Keratinocyte (primary cell): ENCODE data around the gene APOB. TPM values are rescaled to one million over a fixed set of nuclear protein-coding genes. Genes with fewer than 3 reads are reported as not detected.

Experiments used
- DNase-seq: peaks from one replicate; pipeline ENCODE4 v3.0.0-alpha.2; 2011; ENCODE audit warnings: low read depth, missing footprints, low spot score
- FAIRE-seq: peaks from 2 replicates; lab custom pipeline; 2011; peaks lifted over from hg19 to GRCh38; lab: Jason Lieb, UNC
- H2AFZ ChIP-seq: 2 replicates; pipeline ENCODE4 v1.6.0; 2012; ENCODE audit warnings: low read length, control low read depth, inconsistent platforms; ENCODE audit not compliant: control insufficient read depth
- H3K27ac ChIP-seq: 2 replicates; pipeline ENCODE4 v1.5.1; 2011; ENCODE audit warnings: low read length; ENCODE audit not compliant: control insufficient read depth, insufficient read depth
- H3K27me3 ChIP-seq: 3 replicates; pipeline ENCODE4 v1.6.0; 2011; ENCODE audit warnings: low read length; ENCODE audit not compliant: control insufficient read depth, insufficient read depth; ENCODE audit errors: extremely low read depth
- H3K36me3 ChIP-seq, 2 experiments: 2 replicates in 1 of 2; 3 replicates in 1 of 2; pipeline ENCODE4 v1.5.1; 2011; ENCODE audit warnings: low read length in 2 of 2, mild to moderate bottlenecking in 1 of 2; ENCODE audit not compliant: control insufficient read depth in 2 of 2, insufficient read depth in 2 of 2; ENCODE audit errors: extremely low read depth in 1 of 2
- H3K4me1 ChIP-seq: 3 replicates; pipeline ENCODE4 v1.5.1; 2011; ENCODE audit warnings: low read length; ENCODE audit not compliant: control insufficient read depth, insufficient read depth; ENCODE audit errors: extremely low read depth
- H3K4me2 ChIP-seq: 3 replicates; pipeline ENCODE4 v1.6.0; 2011; ENCODE audit warnings: low read depth, low read length; ENCODE audit not compliant: control insufficient read depth, insufficient read depth; ENCODE audit errors: extremely low read depth
- H3K4me3 ChIP-seq, 3 experiments: fragments of 200-600 bp in 1 of 3; sonication (generic) in 1 of 3; 2 replicates in 2 of 3; 3 replicates in 1 of 3; pipeline ENCODE4 v1.5.1; 2011 to 2016; ENCODE audit warnings: low read length in 3 of 3, mild to moderate bottlenecking in 3 of 3, control low read depth in 2 of 3, inconsistent platforms in 1 of 3, low read depth in 1 of 3, mixed read lengths in 1 of 3, mixed run types in 1 of 3, moderate library complexity in 1 of 3; ENCODE audit not compliant: control insufficient read depth in 2 of 3, insufficient read depth in 2 of 3; ENCODE audit errors: extremely low read depth in 1 of 3
- H3K79me2 ChIP-seq: 2 replicates; pipeline ENCODE4 v1.6.0; 2012; ENCODE audit warnings: low read length; ENCODE audit not compliant: control insufficient read depth, insufficient read depth
- H3K9ac ChIP-seq: 3 replicates; pipeline ENCODE4 v1.6.0; 2011; ENCODE audit warnings: low read length; ENCODE audit not compliant: control insufficient read depth, insufficient read depth; ENCODE audit errors: extremely low read depth
- H3K9me1 ChIP-seq: 3 replicates; pipeline ENCODE4 v1.6.0; 2011; ENCODE audit warnings: low read length; ENCODE audit not compliant: control insufficient read depth, insufficient read depth; ENCODE audit errors: extremely low read depth
- H3K9me3 ChIP-seq: 2 replicates; pipeline ENCODE4 v1.5.1; 2012; ENCODE audit warnings: low read depth, low read length; ENCODE audit not compliant: control insufficient read depth
- H4K20me1 ChIP-seq: 3 replicates; pipeline ENCODE4 v1.6.0; 2011; ENCODE audit warnings: low read length; ENCODE audit not compliant: control insufficient read depth, insufficient read depth; ENCODE audit errors: extremely low read depth
- EZH2 ChIP-seq: IDR thresholded peaks from one replicate; pipeline ENCODE4 v1.6.1; 2012; ENCODE audit warnings: inconsistent platforms, mild to moderate bottlenecking, low read length, moderate library complexity
- dilution Hi-C: fragments of 300-500 bp; cut with MboI; formaldehyde crosslinking; loops from one replicate; pipeline ENCODE4 v1.7.0; 2020; ENCODE audit warnings: low sequenced_read_pairs; ENCODE audit not compliant: extremely low pct_ligation_motif_present
- polyA plus RNA-seq, 5 experiments: library from polyadenylated mRNA; depleted of rRNA in 3 of 5; stranded (reverse) in 3 of 5; stranded (forward) in 1 of 5; unstranded in 1 of 5; fragments of >200 nt; gene quantifications; 1 replicate in 1 of 5; 2 replicates in 3 of 5; 3 replicates in 1 of 5; pipeline versions ENCODE4 v1.2.1 to v1.2.3, GENCODE V29; 2011 to 2012; ENCODE audit warnings: missing spikeins in 2 of 5, low read depth in 1 of 5, low replicate concordance in 1 of 5
- TF ChIP-seq, protein P1 (sequence below), 3 experiments: IDR thresholded peaks in 1 of 3; conservative IDR thresholded peaks in 1 of 3; optimal IDR thresholded peaks in 1 of 3; 2 replicates in 2 of 3; 3 replicates in 1 of 3; pipeline versions ENCODE3 to v1.5.1; 2011; ENCODE audit warnings: low read length in 3 of 3, mild to moderate bottlenecking in 3 of 3, moderate library complexity in 2 of 3, control low read depth in 1 of 3, inconsistent platforms in 1 of 3; ENCODE audit not compliant: insufficient read depth in 2 of 3; ENCODE audit errors: extremely low read depth in 1 of 3

APOB gene
- polyA plus RNA-seq, 1 donor (not counting 4 experiments of a cell fraction or from before 2014, with no cell fraction given): 0.01 TPM

DNA sequence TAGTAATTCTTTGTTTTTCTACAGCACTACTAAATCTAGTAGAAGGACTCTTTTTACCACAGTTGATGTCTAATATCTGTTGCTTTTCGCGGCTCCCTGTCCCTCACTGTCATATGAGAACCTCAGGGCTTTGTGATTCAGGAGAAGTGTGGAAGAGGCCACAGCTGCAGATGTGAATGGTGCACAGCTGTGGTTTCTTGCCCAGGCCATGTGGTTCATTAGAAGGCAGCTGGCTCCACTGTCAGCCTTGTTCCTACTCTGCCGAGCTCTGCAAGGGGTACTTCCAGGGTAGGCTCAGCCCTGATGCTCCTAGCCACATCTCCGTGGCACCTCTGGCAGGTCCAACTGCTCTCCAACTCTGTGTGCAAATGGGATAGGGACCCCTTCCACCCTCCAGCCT is 83.9 kb downstream of the APOB start:
- Histone ChIP-seq H3K4me1 (no peaks in the 10 kb centered on the region), H2AFZ (no peak overlapping the region), H3K9me3 (no peaks in the 10 kb centered on the region), H4K20me1 (no peaks in the 10 kb centered on the region), H3K36me3 (no peaks in the 10 kb centered on the region), H3K27me3 (peaks cover 12% of the 10 kb centered on the region), H3K4me3 (no peak overlapping the region), H3K27ac (no peak overlapping the region), H3K79me2 (no peaks in the 10 kb centered on the region), H3K4me2 (no peak overlapping the region), H3K9ac (no peak overlapping the region), H3K9me1 (no peaks in the 10 kb centered on the region)
- TF ChIP-seq, protein P1, sequence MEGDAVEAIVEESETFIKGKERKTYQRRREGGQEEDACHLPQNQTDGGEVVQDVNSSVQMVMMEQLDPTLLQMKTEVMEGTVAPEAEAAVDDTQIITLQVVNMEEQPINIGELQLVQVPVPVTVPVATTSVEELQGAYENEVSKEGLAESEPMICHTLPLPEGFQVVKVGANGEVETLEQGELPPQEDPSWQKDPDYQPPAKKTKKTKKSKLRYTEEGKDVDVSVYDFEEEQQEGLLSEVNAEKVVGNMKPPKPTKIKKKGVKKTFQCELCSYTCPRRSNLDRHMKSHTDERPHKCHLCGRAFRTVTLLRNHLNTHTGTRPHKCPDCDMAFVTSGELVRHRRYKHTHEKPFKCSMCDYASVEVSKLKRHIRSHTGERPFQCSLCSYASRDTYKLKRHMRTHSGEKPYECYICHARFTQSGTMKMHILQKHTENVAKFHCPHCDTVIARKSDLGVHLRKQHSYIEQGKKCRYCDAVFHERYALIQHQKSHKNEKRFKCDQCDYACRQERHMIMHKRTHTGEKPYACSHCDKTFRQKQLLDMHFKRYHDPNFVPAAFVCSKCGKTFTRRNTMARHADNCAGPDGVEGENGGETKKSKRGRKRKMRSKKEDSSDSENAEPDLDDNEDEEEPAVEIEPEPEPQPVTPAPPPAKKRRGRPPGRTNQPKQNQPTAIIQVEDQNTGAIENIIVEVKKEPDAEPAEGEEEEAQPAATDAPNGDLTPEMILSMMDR (optimal IDR thresholded peaks at IDR 0.05 in 1 of 3, IDR thresholded peaks at IDR 0.05 in 1 of 3, conservative IDR thresholded peaks at IDR 0.05 in 1 of 3; ENCODE audit: extremely low read depth in 1 of 3, insufficient read depth in 2 of 3, low read length in 3 of 3): no peak
- no peak for TF ChIP-seq EZH2
- dilution Hi-C loops: loop anchor here (25.0 kb wide), 1 partner anchor 173 kb away; no protein-coding TSS in a partner anchor
- FAIRE-seq: no peak
- no peak for DNase-seq

DNA sequence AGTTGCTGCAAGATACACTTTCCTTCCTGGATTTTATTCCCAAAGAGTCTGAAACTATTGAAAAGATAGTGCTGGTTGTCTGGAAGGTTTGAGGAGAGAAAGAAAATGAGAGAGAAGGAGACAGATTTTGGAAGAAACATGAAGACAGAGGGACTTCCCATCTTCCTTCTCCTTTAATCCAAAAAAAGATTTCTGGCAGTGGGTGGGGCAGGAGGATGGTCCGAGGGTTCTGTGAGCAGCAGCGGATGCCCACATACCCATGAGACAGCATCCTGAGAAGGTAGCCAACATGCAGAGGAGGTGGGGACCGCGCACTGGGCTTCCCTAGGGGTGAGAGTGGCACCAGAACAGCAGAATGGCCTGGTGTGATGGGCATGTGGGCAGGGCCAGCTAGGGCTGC is 84.6 kb downstream of the APOB start:
- dilution Hi-C loops: loop anchor here (25.0 kb wide), 1 partner anchor 172 kb away; no protein-coding TSS in a partner anchor
- no peaks in the 10 kb centered on the region for H3K9me3 ChIP-seq
- no peaks in the 10 kb centered on the region for H3K4me1 ChIP-seq
- H3K36me3 ChIP-seq: no peaks in the 10 kb centered on the region
- FAIRE-seq (no peak), DNase-seq (no peak)
- no peak overlapping the region for H3K4me3 ChIP-seq
- peaks cover 12% of the 10 kb centered on the region for H3K27me3 ChIP-seq
- H4K20me1 ChIP-seq: no peaks in the 10 kb centered on the region
- H3K9ac ChIP-seq: no peak overlapping the region
- no peak for TF ChIP-seq EZH2
- TF ChIP-seq, protein P1 (optimal IDR thresholded peaks at IDR 0.05 in 1 of 3, IDR thresholded peaks at IDR 0.05 in 1 of 3, conservative IDR thresholded peaks at IDR 0.05 in 1 of 3; ENCODE audit: extremely low read depth in 1 of 3, insufficient read depth in 2 of 3, low read length in 3 of 3): no peak
- H3K27ac ChIP-seq: no peak overlapping the region
- no peaks in the 10 kb centered on the region for H3K79me2 ChIP-seq
- H2AFZ ChIP-seq: no peak overlapping the region
- H3K9me1 ChIP-seq: no peaks in the 10 kb centered on the region
- H3K4me2 ChIP-seq: no peak overlapping the region
